ENCODE measurements around the gene MAPK10.

The MAPK10 gene

GRCh38 chr4:86156531-86156930 is 203.3 kb downstream of the MAPK10 start:
- TF ChIP-seq CTCF (IDR thresholded peaks at IDR 0.05; ENCODE audit: control insufficient read depth, insufficient read depth, low read depth, low read length, missing control alignments), result no peak
- no peak for DNase-seq (ENCODE audit: low read depth)
- H3K4me3 ChIP-seq (ENCODE audit: control insufficient read depth, low read depth, low read length), result no peak overlapping the region

- H3K4me3 ChIP-seq (ENCODE audit: control insufficient read depth, low read depth, low read length), result no peak overlapping the region
- no peak for TF ChIP-seq CTCF (IDR thresholded peaks at IDR 0.05; ENCODE audit: control insufficient read depth, insufficient read depth, low read depth, low read length, missing control alignments)
- no peak for DNase-seq (ENCODE audit: low read depth)
Measured at GRCh38 chr4:86155766-86156165, 204.1 kb downstream of the MAPK10 start.

GRCh38 chr4:86152454-86152853 is 207.4 kb downstream of the MAPK10 start:
- no peak for DNase-seq (ENCODE audit: low read depth)
- no peak for TF ChIP-seq CTCF (IDR thresholded peaks at IDR 0.05; ENCODE audit: control insufficient read depth, insufficient read depth, low read depth, low read length, missing control alignments)
- no peak overlapping the region for H3K4me3 ChIP-seq (ENCODE audit: control insufficient read depth, low read depth, low read length)

- no peak for TF ChIP-seq CTCF (IDR thresholded peaks at IDR 0.05; ENCODE audit: control insufficient read depth, insufficient read depth, low read depth, low read length, missing control alignments)
- no peak overlapping the region for H3K4me3 ChIP-seq (ENCODE audit: control insufficient read depth, low read depth, low read length)
- DNase-seq (ENCODE audit: low read depth), result no peak
Measured at GRCh38 chr4:86151196-86151595, 208.7 kb downstream of the MAPK10 start.

GRCh38 chr4:86141161-86141560 is 218.7 kb downstream of the MAPK10 start:
- DNase-seq (ENCODE audit: low read depth), result no peak
- H3K4me3 ChIP-seq (ENCODE audit: control insufficient read depth, low read depth, low read length), result no peak overlapping the region
- no peak for TF ChIP-seq CTCF (IDR thresholded peaks at IDR 0.05; ENCODE audit: control insufficient read depth, insufficient read depth, low read depth, low read length, missing control alignments)

GRCh38 chr4:86132468-86132867 is 227.4 kb downstream of the MAPK10 start:
- DNase-seq (ENCODE audit: low read depth), result no peak
- no peak for TF ChIP-seq CTCF (IDR thresholded peaks at IDR 0.05; ENCODE audit: control insufficient read depth, insufficient read depth, low read depth, low read length, missing control alignments)
- H3K4me3 ChIP-seq (ENCODE audit: control insufficient read depth, low read depth, low read length), result no peak overlapping the region

- no peak for TF ChIP-seq CTCF (IDR thresholded peaks at IDR 0.05; ENCODE audit: control insufficient read depth, insufficient read depth, low read depth, low read length, missing control alignments)
- no peak for DNase-seq (ENCODE audit: low read depth)
- no peak overlapping the region for H3K4me3 ChIP-seq (ENCODE audit: control insufficient read depth, low read depth, low read length)
Measured at GRCh38 chr4:86131456-86131855, 228.4 kb downstream of the MAPK10 start.
